Osteoblast (primary cell): ENCODE data around the gene LRFN3. TPM values are rescaled to one million over a fixed set of nuclear protein-coding genes. Genes with fewer than 3 reads are reported as not detected.

ENCODE experiments used
- DNase-seq: peaks from one replicate; pipeline ENCODE4 v3.0.0; 2011; ENCODE audit warnings: low spot score, mixed read lengths; ENCODE audit not compliant: insufficient read length; ENCODE audit errors: missing footprints
- H2AFZ ChIP-seq: 2 replicates; pipeline ENCODE4 v1.6.0; 2011; ENCODE audit warnings: mild to moderate bottlenecking, low read length
- H3K27ac ChIP-seq: 2 replicates; pipeline ENCODE4 v1.5.1; 2011; ENCODE audit warnings: mild to moderate bottlenecking, low read depth, low read length, moderate library complexity
- H3K27me3 ChIP-seq: 2 replicates; pipeline ENCODE4 v1.6.0; 2012; ENCODE audit warnings: mild to moderate bottlenecking, control low read depth, inconsistent platforms, low read length, moderate library complexity; ENCODE audit not compliant: insufficient read depth
- H3K36me3 ChIP-seq: 2 replicates; pipeline ENCODE4 v1.5.1; 2011; ENCODE audit warnings: mild to moderate bottlenecking, low read length, control low read depth, moderate library complexity; ENCODE audit not compliant: insufficient read depth
- H3K4me1 ChIP-seq: 2 replicates; pipeline ENCODE4 v1.5.1; 2011; ENCODE audit warnings: mild to moderate bottlenecking, low read length, control low read depth, moderate library complexity; ENCODE audit not compliant: insufficient read depth
- H3K4me2 ChIP-seq: 2 replicates; pipeline ENCODE4 v1.6.0; 2011; ENCODE audit warnings: mild to moderate bottlenecking, low read length; ENCODE audit not compliant: insufficient read depth
- H3K4me3 ChIP-seq: fragments of 200-600 bp; sonication (generic); 3 replicates; pipeline ENCODE4 v1.5.1; 2012; ENCODE audit warnings: mild to moderate bottlenecking, low read length, inconsistent platforms; ENCODE audit not compliant: insufficient read depth
- H3K79me2 ChIP-seq: 2 replicates; pipeline ENCODE4 v1.6.0; 2012; ENCODE audit warnings: mild to moderate bottlenecking, low read length, control low read depth, inconsistent platforms; ENCODE audit not compliant: insufficient read depth
- H3K9me3 ChIP-seq: 2 replicates; pipeline ENCODE4 v1.5.1; 2011; ENCODE audit warnings: low read depth, low read length, control low read depth
- H4K20me1 ChIP-seq: 2 replicates; pipeline ENCODE4 v1.6.0; 2012; ENCODE audit warnings: mild to moderate bottlenecking, low read length, control low read depth; ENCODE audit not compliant: insufficient read depth
- CTCF ChIP-seq: IDR thresholded peaks from 2 replicates; pipeline ENCODE4 v1.5.1; 2011; ENCODE audit warnings: mild to moderate bottlenecking, low read depth, low read length, moderate library complexity; ENCODE audit errors: extremely low read depth
- total RNA-seq: library from RNA; depleted of rRNA; stranded (reverse); fragments of >200 nt; gene quantifications from 2 replicates; pipeline ENCODE4 v1.2.3, GENCODE V29; 2012

The LRFN3 gene
- total RNA-seq, 1 donor: 6.9 TPM

DNA sequence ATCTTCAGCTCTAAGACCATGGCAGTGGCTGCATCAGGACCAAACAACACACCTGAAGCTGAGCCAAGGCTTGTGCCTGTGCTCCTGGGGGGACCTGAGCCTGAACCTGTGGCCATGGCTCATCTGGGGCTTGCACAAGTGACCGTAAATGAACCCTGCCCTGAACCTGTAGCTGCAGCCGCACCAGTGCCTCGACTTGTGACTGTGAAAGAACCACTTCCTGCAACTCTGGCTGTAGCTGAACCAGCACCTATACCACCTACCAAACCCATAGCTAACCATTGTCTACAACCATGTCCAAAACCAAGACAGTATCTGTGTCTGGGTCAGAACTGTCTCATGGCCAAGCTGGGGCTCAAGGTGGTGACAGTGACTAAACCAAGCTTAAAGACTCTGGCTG is 30.6 kb downstream of the LRFN3 start:
- Histone ChIP-seq H3K36me3 (no peaks in the 10 kb centered on the region), H2AFZ (no peak overlapping the region), H3K9me3 (no peaks in the 10 kb centered on the region), H3K4me2 (no peak overlapping the region), H3K4me3 (no peak overlapping the region), H3K27ac (no peak overlapping the region), H3K4me1 (no peaks in the 10 kb centered on the region), H4K20me1 (no peaks in the 10 kb centered on the region), H3K79me2 (no peaks in the 10 kb centered on the region), H3K27me3 (peaks cover 4% of the 10 kb centered on the region)
- DNase-seq: no peak
- TF ChIP-seq CTCF: no peak

- Histone ChIP-seq H3K27ac (no peak overlapping the region), H3K36me3 (no peaks in the 10 kb centered on the region), H3K27me3 (peaks cover 4% of the 10 kb centered on the region), H3K9me3 (no peaks in the 10 kb centered on the region), H3K4me1 (no peaks in the 10 kb centered on the region), H4K20me1 (no peaks in the 10 kb centered on the region), H3K4me2 (no peak overlapping the region), H3K79me2 (no peaks in the 10 kb centered on the region), H2AFZ (no peak overlapping the region), H3K4me3 (no peak overlapping the region)
- no peak for TF ChIP-seq CTCF
- DNase-seq: no peak
Observed at GRCh38 chr19:35973487-35973886, 37.3 kb downstream of the LRFN3 start.

GRCh38 chr19:35975608-35976214 is 39.5 kb downstream of the LRFN3 start:
- Histone ChIP-seq H3K27ac (no peak overlapping the region), H3K4me2 (no peak overlapping the region), H3K4me1 (no peaks in the 10 kb centered on the region), H2AFZ (no peak overlapping the region), H3K9me3 (no peaks in the 10 kb centered on the region), H3K36me3 (no peaks in the 10 kb centered on the region), H4K20me1 (no peaks in the 10 kb centered on the region), H3K79me2 (no peaks in the 10 kb centered on the region), H3K4me3 (no peak overlapping the region), H3K27me3 (no peaks in the 10 kb centered on the region)
- no peak for TF ChIP-seq CTCF
- DNase-seq: no peak

DNA sequence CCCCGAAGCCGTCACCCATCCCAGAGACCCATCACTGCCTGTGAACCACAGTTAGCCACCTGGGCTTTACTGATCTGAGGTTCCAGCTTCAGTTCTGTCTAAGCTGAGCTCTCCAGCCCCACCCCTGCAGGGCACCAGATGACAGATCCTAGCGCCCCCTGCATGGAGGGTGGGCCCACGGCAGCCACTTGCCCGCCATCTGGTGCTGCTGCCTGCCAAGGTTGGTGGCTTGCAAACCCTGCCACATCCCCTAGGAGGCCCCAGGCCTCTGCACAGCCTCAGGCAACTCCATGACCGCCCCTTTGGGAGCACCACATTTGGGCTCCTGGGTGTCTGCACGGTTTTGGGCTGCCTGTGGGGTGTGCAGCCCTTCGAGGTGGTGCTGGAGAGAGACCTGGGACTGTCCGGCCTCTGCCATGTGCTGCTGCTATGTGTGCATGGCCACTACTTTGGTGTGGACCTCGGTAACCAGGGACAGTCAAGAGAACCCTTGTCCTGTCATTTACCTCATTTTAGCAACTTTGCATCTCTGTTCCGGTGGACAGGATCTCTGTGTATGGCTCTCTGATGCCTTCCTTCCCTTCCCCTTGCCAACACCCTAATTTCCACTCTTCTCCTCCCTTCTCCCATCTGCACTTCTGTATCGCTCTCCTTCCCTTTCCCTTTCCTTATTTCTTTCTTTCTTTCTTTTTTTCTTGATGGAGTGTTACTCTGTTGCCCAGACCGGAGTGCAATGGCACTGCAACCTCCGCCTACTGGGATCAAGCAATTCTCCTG is 41.5 kb downstream of the LRFN3 start:
- Histone ChIP-seq H3K27me3 (no peaks in the 10 kb centered on the region), H3K4me2 (no peak overlapping the region)

More for the DNA sequence above, 41.5 kb downstream of the LRFN3 start:
- Histone ChIP-seq H3K27ac (no peak overlapping the region), H3K4me1 (no peaks in the 10 kb centered on the region), H4K20me1 (no peaks in the 10 kb centered on the region), H3K4me3 (no peak overlapping the region), H3K79me2 (no peaks in the 10 kb centered on the region), H2AFZ (no peak overlapping the region), H3K36me3 (no peaks in the 10 kb centered on the region), H3K9me3 (no peaks in the 10 kb centered on the region)
- no peak for DNase-seq
- no peak for TF ChIP-seq CTCF
